DND-41 (cell line): ENCODE data around the gene STARD4.

Experiments used
- ATAC-seq: fragments of 200-7000 bp; cut with Tn5 transposase; 3 replicates; pipeline ENCODE4 v1.9.1; 2021; ENCODE audit warnings: low read depth; ENCODE audit not compliant: insufficient read depth
- DNase-seq: peaks from one replicate; pipeline ENCODE4 v3.0.0-alpha.2; 2020
- H2AFZ ChIP-seq: 2 replicates; pipeline ENCODE4 v1.6.0; 2012; ENCODE audit warnings: low read depth, low read length
- H3K27ac ChIP-seq: 2 replicates; pipeline ENCODE4 v1.5.1; 2012; ENCODE audit warnings: low read length, inconsistent platforms
- H3K27me3 ChIP-seq: fragments of 200-600 bp; sonication (generic); 2 replicates; pipeline ENCODE4 v1.6.0; 2012; ENCODE audit warnings: low read length, mild to moderate bottlenecking, inconsistent platforms; ENCODE audit not compliant: insufficient read depth, poor library complexity
- H3K36me3 ChIP-seq: 2 replicates; pipeline ENCODE4 v1.5.1; 2012; ENCODE audit warnings: low read length, inconsistent platforms; ENCODE audit not compliant: insufficient read depth
- H3K4me1 ChIP-seq: 2 replicates; pipeline ENCODE4 v1.5.1; 2012; ENCODE audit warnings: mild to moderate bottlenecking, low read length; ENCODE audit not compliant: insufficient read depth
- H3K4me2 ChIP-seq: 2 replicates; pipeline ENCODE4 v1.6.0; 2012; ENCODE audit warnings: mild to moderate bottlenecking, moderate library complexity, low read length, inconsistent platforms; ENCODE audit not compliant: insufficient read depth
- H3K4me3 ChIP-seq, 2 experiments: fragments of 200-600 bp in 1 of 2; shearing (Covaris generic) in 1 of 2; 2 replicates each; pipeline ENCODE4 v1.5.1; 2012 to 2016; ENCODE audit warnings: inconsistent platforms in 2 of 2, low read length in 2 of 2, mild to moderate bottlenecking in 2 of 2, low read depth in 1 of 2, moderate library complexity in 1 of 2
- H3K79me2 ChIP-seq: 2 replicates; pipeline ENCODE4 v1.6.0; 2012; ENCODE audit warnings: low read length, inconsistent platforms; ENCODE audit not compliant: insufficient read depth
- H3K9ac ChIP-seq: 2 replicates; pipeline ENCODE4 v1.6.0; 2012; ENCODE audit warnings: low read depth, mild to moderate bottlenecking, inconsistent platforms, low read length, moderate library complexity
- H3K9me3 ChIP-seq: 2 replicates; pipeline ENCODE4 v1.5.1; 2012; ENCODE audit warnings: low read length, moderate library complexity, mild to moderate bottlenecking, inconsistent platforms; ENCODE audit not compliant: insufficient read depth, severe bottlenecking
- H4K20me1 ChIP-seq: 2 replicates; pipeline ENCODE4 v1.6.0; 2012; ENCODE audit warnings: low read length; ENCODE audit not compliant: insufficient read depth
- EZH2 ChIP-seq: IDR thresholded peaks from 3 replicates; pipeline ENCODE4 v1.6.1; 2012; ENCODE audit warnings: borderline replicate concordance, low read depth, mild to moderate bottlenecking, moderate library complexity, low read length, inconsistent platforms; ENCODE audit not compliant: severe bottlenecking
- TF ChIP-seq, protein P1 (sequence below): IDR thresholded peaks from 2 replicates; pipeline ENCODE4 v1.5.1; 2012; ENCODE audit warnings: borderline replicate concordance, low read length, moderate library complexity, mild to moderate bottlenecking; ENCODE audit not compliant: poor library complexity, severe bottlenecking; ENCODE audit errors: extremely low read depth

Gene STARD4

DNA sequence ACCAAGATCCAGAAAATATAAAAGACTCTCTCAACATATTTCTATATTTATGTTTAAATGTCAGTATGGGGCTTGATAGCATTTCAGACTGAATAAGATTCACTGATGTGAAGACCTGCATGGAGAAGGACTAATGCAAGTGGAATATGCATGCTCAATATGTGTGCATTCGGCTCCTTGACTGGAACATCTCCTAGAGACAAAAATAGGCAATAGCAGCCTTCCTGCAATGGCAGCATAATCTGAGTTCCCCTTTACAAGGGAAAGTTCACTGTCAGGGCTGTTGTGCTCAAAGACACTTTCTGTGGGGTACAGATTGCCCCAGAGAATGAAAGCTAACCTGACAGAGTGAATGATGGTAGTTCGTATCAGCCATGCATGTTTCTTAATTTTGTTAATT is 42.4 kb downstream of the STARD4 start:
- no peaks in the 10 kb centered on the region for H3K9me3 ChIP-seq
- DNase-seq: no peak
- ATAC-seq: no peak

DNA sequence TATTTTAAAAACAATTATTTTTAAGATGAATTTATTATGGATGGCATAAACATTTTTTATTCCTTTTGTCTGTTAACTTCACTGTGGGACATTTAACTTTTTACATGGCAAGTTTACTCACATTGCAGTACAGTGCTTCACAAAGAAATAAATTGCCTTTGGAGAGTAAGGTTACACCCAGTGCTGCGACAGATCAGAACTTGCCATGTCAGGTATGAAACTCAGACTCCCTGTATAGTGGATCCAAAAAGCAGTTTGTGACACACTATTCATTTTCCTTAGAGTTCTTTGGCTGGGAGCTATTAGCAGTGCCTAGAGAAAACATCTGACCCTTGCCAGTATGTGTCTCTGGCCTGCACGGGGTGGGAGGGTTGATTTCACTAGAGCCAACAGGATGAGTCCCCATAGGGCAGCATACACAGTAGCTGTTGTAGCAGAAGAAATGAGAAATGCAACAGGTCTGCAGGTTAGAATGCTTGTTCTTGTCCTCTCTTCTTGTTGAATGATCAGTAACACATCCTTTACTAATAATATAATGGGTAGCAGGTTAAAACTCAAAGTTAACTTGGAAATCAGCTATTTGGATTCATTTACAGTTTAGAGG is 42.9 kb downstream of the STARD4 start:
- Histone ChIP-seq H3K9me3 (no peaks in the 10 kb centered on the region), H3K4me2 (no peak overlapping the region), H3K79me2 (no peaks in the 10 kb centered on the region), H3K36me3 (no peaks in the 10 kb centered on the region), H4K20me1 (no peaks in the 10 kb centered on the region), H3K4me3 (no peak overlapping the region), H3K9ac (no peak overlapping the region), H3K27me3 (no peaks in the 10 kb centered on the region), H2AFZ (no peak overlapping the region), H3K4me1 (no peaks in the 10 kb centered on the region), H3K27ac (no peak overlapping the region)
- DNase-seq: no peak
- no peak for ATAC-seq
- no peak for TF ChIP-seq EZH2
- TF ChIP-seq, protein P1, sequence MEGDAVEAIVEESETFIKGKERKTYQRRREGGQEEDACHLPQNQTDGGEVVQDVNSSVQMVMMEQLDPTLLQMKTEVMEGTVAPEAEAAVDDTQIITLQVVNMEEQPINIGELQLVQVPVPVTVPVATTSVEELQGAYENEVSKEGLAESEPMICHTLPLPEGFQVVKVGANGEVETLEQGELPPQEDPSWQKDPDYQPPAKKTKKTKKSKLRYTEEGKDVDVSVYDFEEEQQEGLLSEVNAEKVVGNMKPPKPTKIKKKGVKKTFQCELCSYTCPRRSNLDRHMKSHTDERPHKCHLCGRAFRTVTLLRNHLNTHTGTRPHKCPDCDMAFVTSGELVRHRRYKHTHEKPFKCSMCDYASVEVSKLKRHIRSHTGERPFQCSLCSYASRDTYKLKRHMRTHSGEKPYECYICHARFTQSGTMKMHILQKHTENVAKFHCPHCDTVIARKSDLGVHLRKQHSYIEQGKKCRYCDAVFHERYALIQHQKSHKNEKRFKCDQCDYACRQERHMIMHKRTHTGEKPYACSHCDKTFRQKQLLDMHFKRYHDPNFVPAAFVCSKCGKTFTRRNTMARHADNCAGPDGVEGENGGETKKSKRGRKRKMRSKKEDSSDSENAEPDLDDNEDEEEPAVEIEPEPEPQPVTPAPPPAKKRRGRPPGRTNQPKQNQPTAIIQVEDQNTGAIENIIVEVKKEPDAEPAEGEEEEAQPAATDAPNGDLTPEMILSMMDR: no peak

More for the DNA sequence above, 42.4 kb downstream of the STARD4 start:
- no peak overlapping the region for H3K27ac ChIP-seq
- no peaks in the 10 kb centered on the region for H3K36me3 ChIP-seq
- H3K9ac ChIP-seq: no peak overlapping the region
- H3K4me3 ChIP-seq: no peak overlapping the region
- H3K4me2 ChIP-seq: no peak overlapping the region
- H3K79me2 ChIP-seq: no peaks in the 10 kb centered on the region
- H3K27me3 ChIP-seq: no peaks in the 10 kb centered on the region
- H3K4me1 ChIP-seq: no peaks in the 10 kb centered on the region
- no peak overlapping the region for H2AFZ ChIP-seq
- H4K20me1 ChIP-seq: no peaks in the 10 kb centered on the region
- TF ChIP-seq EZH2: no peak
- TF ChIP-seq, protein P1: no peak

DNA sequence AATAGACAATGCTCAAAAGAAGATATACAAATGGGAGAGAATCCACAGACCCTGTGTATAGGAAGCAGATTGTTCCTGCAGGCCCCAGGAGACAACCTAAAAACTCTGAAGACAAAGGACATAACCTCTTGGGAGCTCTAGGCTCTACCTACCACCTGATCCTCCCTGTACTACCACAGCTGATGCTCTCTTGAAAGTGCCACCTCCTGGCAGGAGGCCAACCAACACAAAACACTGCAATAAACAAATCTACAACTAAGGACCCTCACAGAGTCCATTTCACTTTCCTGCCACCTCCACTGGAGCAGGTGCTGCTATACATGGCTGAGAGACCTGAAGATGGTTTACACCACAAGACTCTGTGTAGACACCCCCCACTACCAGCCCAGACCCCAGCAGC is 49.0 kb downstream of the STARD4 start:
- no peaks in the 10 kb centered on the region for H3K79me2 ChIP-seq
- H3K9me3 ChIP-seq: no peaks in the 10 kb centered on the region
- no peak overlapping the region for H3K27ac ChIP-seq
- DNase-seq: no peak
- H3K4me2 ChIP-seq: no peak overlapping the region
- no peak overlapping the region for H3K4me3 ChIP-seq
- no peaks in the 10 kb centered on the region for H4K20me1 ChIP-seq
- H2AFZ ChIP-seq: no peak overlapping the region
- H3K9ac ChIP-seq: no peak overlapping the region
- 0 out of 3 replicates have a peak, but pooled peaks have one; percentile 29 for ATAC-seq
- TF ChIP-seq EZH2: no peak
- TF ChIP-seq, protein P1: no peak
- no peaks in the 10 kb centered on the region for H3K36me3 ChIP-seq
- no peaks in the 10 kb centered on the region for H3K4me1 ChIP-seq
- no peaks in the 10 kb centered on the region for H3K27me3 ChIP-seq
